NCI-H2196 treated with DMSO at 0.1 percent for 48 hours (cell line): ENCODE measurements around the gene PSMD1.
A peak's percentile ranks its signal among the peaks of the same experiment; 100 is the strongest.
"Not testable (repeated sequence)": the region's sequence is repeated elsewhere in the genome, so short reads cannot be mapped to it uniquely, and the experiment has no call there.

ENCODE experiments used
- DNase-seq: peaks from one replicate; lab custom pipeline; 2025; ENCODE audit not compliant: unreplicated experiment; lab: John Stamatoyannopoulos, UW

Gene PSMD1

DNA sequence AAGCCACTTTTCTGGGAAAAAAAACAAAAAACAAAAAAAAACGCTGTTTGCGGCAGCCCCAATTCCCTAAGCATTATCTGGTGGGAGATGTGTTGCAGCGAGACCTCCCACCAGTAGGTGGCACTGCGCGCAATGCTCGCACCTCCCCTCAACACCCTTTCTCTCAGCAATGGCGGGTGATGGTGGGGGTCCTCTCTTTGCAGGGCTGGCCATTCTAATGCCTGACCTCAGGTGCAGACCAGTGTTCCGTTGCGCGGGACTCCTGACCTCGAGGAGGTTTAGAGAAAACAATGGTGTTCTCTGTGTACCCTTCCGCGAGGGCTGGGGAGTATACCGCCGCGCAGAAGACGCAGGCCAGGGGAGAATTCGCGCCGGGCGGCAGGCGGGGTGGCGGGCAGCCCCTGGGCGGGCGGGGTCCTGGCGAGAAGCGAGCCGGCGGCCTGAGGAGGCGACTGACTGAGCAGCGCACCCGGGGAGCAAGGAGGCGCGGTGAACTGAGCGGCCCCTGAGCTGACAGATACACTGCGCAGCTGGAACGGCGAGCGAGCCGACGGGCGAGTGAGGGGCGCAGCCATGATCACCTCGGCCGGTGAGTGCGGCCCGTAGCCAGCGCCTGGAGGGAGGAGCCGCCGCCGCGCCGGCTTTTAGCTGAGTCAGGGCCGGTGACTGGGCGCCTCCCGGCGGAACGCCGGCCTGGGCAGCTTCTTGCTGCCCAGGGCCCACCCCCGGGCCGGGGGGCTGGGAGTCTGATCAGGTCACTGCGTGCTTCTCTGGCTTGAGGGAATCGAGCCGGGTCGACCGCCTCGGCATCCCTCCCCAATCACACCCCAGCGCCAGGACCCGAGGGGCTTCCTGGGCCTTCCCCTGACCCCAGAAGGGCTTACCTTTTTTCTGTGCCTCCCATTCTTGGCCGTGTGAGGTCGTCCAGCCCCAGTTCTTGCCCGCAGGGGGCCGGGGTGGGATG, at the start of gene PSMD1:
PSMD1 (plus strand) TSS at position 415 of the 964 bp plus-strand sequence; CDS start at position 574, 159 bp downstream.
- DNase-seq: peak; percentile 88

GRCh38 chr2:231007286-231008098, 49.2 kb upstream of the PSMD1 start:
- DNase-seq: no peak

GRCh38 chr2:231008131-231008530, 48.5 kb upstream of the PSMD1 start:
- no peak for DNase-seq

DNA sequence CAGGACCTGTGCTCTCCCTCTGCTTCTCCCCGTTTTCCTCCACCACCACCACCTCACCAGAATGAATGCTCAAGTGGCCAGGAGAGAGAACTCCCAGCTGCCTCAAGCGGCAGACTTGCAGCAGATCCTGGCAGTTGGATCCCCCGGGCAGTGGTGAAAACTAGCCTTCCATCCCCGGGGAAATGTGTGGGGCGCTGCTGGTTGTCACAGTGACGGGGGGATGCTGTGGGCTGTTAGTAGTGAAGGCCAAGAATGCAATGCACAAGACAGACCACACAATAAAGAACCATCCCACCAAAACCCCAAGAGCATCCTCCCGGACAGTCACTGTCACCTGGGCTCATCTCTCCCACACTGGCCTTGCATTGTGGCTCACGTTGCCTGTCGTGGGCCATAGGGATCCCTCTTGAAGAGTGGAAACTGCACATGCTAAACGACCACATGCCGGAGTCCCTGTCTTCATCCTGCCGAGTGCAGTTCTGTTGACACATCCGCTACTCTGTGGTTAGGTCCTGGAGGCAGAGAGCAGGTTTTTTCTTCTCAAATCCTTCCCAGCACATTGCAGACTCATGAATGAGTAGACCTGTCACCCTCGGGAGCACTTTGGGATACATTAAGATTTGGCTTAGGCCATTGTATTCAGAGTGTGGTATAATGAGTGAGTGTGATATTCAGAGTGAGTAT, 47.3 kb upstream of the PSMD1 start:
- DNase-seq: no peak

- DNase-seq: no peak
These were observed 46.4 kb upstream of the PSMD1 start for GRCh38 chr2:231010201-231010730.

GRCh38 chr2:231011526-231011925, 45.1 kb upstream of the PSMD1 start:
- no peak for DNase-seq

GRCh38 chr2:231012463-231012862, 44.2 kb upstream of the PSMD1 start:
- no peak for DNase-seq

- DNase-seq: no peak
These were observed 42.8 kb upstream of the PSMD1 start for GRCh38 chr2:231013820-231014219.

DNA sequence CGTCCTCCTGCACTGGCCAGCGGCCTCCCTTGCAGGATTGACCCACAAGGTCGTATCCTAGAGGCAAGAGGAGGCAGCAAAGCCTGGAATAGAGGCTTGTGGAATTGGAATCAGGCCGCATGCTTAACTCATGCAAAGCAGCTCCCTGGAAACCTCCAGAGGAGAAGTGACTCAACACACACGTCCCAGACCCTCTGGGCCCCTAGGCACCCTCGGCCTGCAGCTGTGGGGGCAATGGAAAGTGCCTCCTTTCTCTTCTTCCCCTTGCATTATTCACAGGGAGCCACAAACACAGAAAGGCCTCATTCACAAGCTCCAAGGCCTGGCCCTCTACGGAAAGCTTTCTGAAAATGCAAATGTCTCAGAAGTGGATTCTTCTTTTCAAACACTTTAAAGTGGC, 41.2 kb upstream of the PSMD1 start:
- no peak for DNase-seq

DNA sequence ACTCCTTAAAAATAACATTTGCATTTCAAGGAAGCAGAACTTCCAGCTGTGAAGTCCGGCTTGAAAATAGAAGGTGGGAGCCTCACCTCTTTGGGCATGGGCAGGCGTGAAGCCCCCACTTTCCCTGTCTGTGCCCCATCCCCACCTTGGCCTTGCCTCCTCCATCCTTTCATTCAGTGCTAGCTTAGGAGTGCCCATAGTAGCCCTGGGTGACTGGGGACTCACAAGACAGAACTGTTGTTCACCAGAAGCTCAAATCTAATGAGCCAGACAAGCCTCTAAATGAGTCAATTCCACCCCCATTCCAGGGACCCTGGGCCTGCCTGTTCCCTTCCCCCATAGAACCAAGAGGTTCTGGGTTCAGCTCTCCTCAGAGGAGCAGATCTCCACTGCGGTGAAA, 40.7 kb upstream of the PSMD1 start:
- no peak for DNase-seq

GRCh38 chr2:231016566-231017230, 40.0 kb upstream of the PSMD1 start:
- DNase-seq: no peak

- DNase-seq: no peak
These were observed 39.5 kb upstream of the PSMD1 start for GRCh38 chr2:231017231-231017598.

DNA sequence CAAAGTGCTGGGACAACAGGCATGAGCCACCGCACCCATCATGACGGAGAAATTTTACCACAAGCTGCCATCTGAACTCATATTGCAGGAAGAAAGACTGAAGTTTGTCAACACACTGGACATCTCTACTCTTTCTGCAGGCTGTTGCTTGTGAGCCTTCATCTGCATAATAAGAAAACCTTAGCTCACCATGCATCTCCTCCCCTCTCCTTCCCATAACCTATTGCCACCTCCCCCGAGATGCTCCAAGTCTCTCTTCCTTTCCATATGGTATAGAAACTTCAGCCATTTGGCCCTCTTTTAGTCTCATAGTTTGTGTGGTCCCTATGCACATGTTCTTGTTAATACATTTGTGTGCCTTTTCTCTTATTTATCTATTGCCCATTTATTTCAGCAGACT, 38.5 kb upstream of the PSMD1 start:
- DNase-seq: no peak

- DNase-seq: not testable (repeated sequence)
These were observed 31.6 kb upstream of the PSMD1 start for GRCh38 chr2:231025059-231025458.

DNA sequence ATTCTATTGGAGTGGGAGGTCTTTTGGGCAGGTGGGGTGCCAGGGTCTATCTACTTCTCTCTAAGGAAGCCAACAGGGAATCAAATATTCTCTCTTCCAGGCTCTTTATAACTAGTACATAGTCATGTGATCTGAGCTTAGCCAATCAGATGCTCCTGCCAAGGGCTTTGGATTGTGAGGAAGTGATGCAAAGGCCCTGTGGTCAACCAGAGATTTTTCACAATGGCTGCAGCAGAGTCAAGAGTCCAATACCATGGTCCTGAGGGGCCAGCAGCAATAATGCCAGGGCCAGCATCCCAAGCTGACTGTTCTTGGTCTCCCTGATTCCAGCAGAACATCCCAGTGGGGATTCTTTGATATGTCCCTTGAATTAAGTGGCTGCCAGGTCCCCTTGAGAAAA, 27.8 kb upstream of the PSMD1 start:
- DNase-seq: no peak

GRCh38 chr2:231029563-231029962, 27.1 kb upstream of the PSMD1 start:
- no peak for DNase-seq

GRCh38 chr2:231030725-231031124, 25.9 kb upstream of the PSMD1 start:
- DNase-seq: no peak

DNA sequence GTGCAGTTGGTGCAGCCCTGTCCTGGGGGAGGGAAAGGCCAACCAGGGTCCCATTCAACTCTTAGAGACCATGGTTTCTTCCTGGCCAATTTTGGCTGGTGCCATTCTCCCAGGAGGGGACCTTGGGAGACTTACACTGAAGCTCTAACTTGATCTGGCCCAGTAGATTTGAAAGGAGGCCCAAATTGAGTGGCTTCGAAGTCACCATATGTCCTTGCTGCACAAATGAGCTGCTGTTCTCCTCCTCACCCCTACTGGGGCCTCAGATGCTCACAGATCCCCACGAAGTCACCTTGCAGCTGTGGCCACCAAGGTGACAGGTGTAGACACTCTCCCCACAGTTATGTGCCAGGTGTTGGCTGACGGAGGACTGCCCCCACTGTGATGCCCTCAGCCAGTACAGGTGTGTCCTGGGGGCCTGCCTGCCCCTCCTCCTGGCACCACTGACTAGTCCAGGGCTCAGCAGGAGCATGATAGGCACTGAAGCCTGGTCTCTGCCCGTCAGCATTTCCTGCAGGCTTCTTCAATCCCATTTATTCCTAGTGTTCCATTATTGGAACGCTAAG, 24.0 kb upstream of the PSMD1 start:
- DNase-seq: no peak

- DNase-seq: no peak
These were observed 23.2 kb upstream of the PSMD1 start for GRCh38 chr2:231033147-231034132.
